Measurements from ENCODE around the gene DTWD1. TPM values are rescaled to one million over a fixed set of nuclear protein-coding genes. Genes with fewer than 3 reads are reported as not detected.
"Not testable (repeated sequence)": the region's sequence is repeated elsewhere in the genome, so short reads cannot be mapped to it uniquely, and the experiment has no call there.

Gene DTWD1
- total and polyA plus RNA-seq, 5 experiments from 2014 or later, result 22.0 to 37.0 (median 25.6) TPM

DNA sequence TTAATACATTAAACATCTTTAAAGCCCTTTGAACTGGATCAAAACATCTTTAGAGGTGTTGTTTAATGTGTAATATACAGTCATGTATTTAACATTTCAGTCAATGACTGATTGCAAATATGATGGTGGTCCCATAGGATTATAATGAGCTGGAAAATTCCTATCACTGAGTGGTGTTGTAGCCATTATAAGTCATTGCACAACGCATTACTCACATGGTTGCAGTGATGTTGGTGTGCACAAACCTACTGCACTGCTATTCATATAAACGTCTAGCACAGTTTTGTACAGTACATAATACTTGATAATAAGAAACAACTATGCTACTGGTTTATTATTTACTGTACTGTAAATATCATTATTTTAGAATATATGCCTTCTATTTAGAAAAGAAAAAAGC lies 75.6 kb downstream of the DTWD1 start:
- Mint-ChIP-seq H3K27ac (no peak overlapping the region), H3K9me3 (no peaks in the 10 kb centered on the region), H3K4me3 (no peak overlapping the region), H3K4me1 (no peaks in the 10 kb centered on the region), H3K36me3 (no peaks in the 10 kb centered on the region), H3K27me3 (no peaks in the 10 kb centered on the region)
- ATAC-seq (no peak), DNase-seq (no peak)
- POLR2A ChIA-PET, result no interaction called here

DNA sequence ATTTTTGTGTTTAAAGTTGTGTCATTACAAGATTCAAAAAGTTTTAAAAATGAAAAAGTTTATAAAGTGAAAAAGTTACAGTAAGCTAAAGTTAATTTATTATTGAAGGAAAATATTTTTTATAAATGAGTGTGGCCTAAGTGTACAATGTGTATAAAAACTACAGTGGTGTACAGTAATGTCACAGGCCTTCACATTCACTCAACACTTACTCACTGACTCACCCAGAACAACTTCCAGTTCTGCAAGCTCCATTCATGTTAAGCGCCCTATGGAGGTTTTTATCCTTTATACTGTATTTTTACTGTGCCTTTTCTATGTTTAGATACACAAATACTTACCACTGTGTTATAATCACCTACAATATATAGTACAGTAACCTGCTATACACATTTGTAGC lies 76.3 kb downstream of the DTWD1 start:
- H3K27me3 Mint-ChIP-seq, result no peaks in the 10 kb centered on the region

DNA sequence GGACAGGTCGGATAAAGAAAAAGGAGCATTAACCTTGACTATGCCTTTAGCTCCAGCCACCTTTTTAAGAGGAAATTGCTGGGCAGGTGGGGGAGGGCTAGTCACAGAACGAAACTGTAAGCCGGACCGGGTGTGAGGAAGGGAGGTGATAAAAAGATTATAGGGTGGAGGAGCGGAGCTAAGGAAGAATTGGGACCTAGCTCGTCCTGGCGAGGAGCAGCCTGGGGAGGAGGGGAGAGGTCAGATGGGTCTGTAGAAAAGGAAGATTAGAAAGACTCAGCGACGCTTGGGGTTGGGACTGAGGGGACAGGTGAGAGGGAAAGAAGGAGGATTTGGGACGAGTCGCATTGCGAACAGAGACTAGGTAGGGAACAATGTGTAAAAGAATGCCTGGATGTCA lies 82.1 kb downstream of the DTWD1 start:
- H3K4me1 Mint-ChIP-seq, H3K27me3 Mint-ChIP-seq, H3K4me3 Mint-ChIP-seq, POLR2A ChIA-PET, H3K27ac Mint-ChIP-seq, ATAC-seq, DNase-seq, H3K36me3 Mint-ChIP-seq: not testable (repeated sequence)
- peaks cover 0 to 11% (median under 1%) of the 10 kb centered on the region in 9 donors for H3K9me3 Mint-ChIP-seq

More for the DNA sequence above, 76.3 kb downstream of the DTWD1 start:
- no peak overlapping the region for H3K27ac Mint-ChIP-seq
- no peaks in the 10 kb centered on the region for H3K4me1 Mint-ChIP-seq
- H3K9me3 Mint-ChIP-seq, result no peaks in the 10 kb centered on the region
- POLR2A ChIA-PET, result no interaction called here
- ATAC-seq (no peak), DNase-seq (no peak)
- H3K36me3 Mint-ChIP-seq, result no peaks in the 10 kb centered on the region
- no peak overlapping the region for H3K4me3 Mint-ChIP-seq

Other genes starting within 250 kb of the DTWD1 start
- under 1 TPM; 0.23 to 0.25 TPM for gene FGF7, start 197.8 kb upstream of the DTWD1 start, total RNA-seq
- under 1 TPM in 1 of 3 donors, not detected in 2; 0.02 TPM for gene FGF7, start 197.8 kb upstream of the DTWD1 start, polyA plus RNA-seq
- 10 to 100 TPM; 14.5 to 16.7 TPM for gene FAM227B, start 230 bp upstream of the DTWD1 start, total RNA-seq
- gene FAM227B, start 230 bp upstream of the DTWD1 start, polyA plus RNA-seq, result 10 to 100 TPM; 23.8 to 28.7 (median 27.6) TPM

Measured in naive thymus-derived CD8-positive, alpha-beta T cell (primary cell).